Parietal lobe (tissue), 2 donors: ENCODE data around the gene CEP43. TPM values are rescaled to one million over a fixed set of nuclear protein-coding genes. Genes with fewer than 3 reads are reported as not detected.

Experiments
- small RNA-seq: library from RNA; depleted of rRNA; stranded (forward); fragments of <200 nt; gene quantifications from one replicate; pipeline ENCODE3, GENCODE V24; 2014; ENCODE audit warnings: low replicate concordance
- total RNA-seq: library from RNA; depleted of rRNA; stranded (reverse); fragments of >200 nt; gene quantifications from one replicate; pipeline ENCODE4 v1.2.3, GENCODE V29; 2014

Gene CEP43
- total RNA-seq: 35.7 TPM

GRCh38 chr6:166999145-166999883 is at the start of gene CEP43:
TSS of gene CEP43 (plus strand) at chr6:166999397. CDS start at chr6:166999413, 16 bp downstream.

GRCh38 chr6:166956444-166957086 is 42.6 kb upstream of the CEP43 start, which contains the start of gene RNASET2:
TSS of gene RNASET2 (minus strand) at chr6:166956550. CDS start at chr6:166956182, 368 bp downstream.

Small RNAs within 50 kb of the gene (small RNA-seq; reads per million reads assigned to genes)
- gene MIR3939: 0.09 reads per million

Other genes with a start within 250 kb of the CEP43 start
- gene RNASET2, start 42.8 kb upstream of the CEP43 start, total RNA-seq: 25.4 TPM
- gene CCR6, start 123.7 kb downstream of the CEP43 start, total RNA-seq: not detected
- gene GPR31, start 158.6 kb downstream of the CEP43 start, total RNA-seq: not detected